HUES6 (cell line): Measurements from ENCODE around the gene ZNF81.
A peak's percentile ranks its signal among the peaks of the same experiment; 100 is the strongest.
"Not testable (repeated sequence)": the region's sequence is repeated elsewhere in the genome, so short reads cannot be mapped to it uniquely, and the experiment has no call there.

ENCODE experiments used
- H3K27ac ChIP-seq: 2 replicates; pipeline ENCODE4 v1.7.0; 2013; ENCODE audit warnings: low read depth, mild to moderate bottlenecking, low read length, inconsistent platforms
- H3K27me3 ChIP-seq: 2 replicates; pipeline ENCODE4 v1.6.1; 2013; ENCODE audit warnings: low read length; ENCODE audit not compliant: control insufficient read depth, insufficient read depth
- H3K36me3 ChIP-seq: 2 replicates; pipeline ENCODE4 v1.6.1; 2013; ENCODE audit warnings: low read length; ENCODE audit not compliant: control insufficient read depth, insufficient read depth
- H3K4me1 ChIP-seq: 2 replicates; pipeline ENCODE4 v1.6.1; 2013; ENCODE audit warnings: low read length; ENCODE audit not compliant: control insufficient read depth, insufficient read depth
- H3K4me3 ChIP-seq: 2 replicates; pipeline ENCODE4 v1.5.1; 2013; ENCODE audit warnings: low read depth, low read length
- H3K9ac ChIP-seq: one replicate; pipeline ENCODE4 v1.6.1; 2013; ENCODE audit warnings: mild to moderate bottlenecking, low read length
- H3K9me3 ChIP-seq: 2 replicates; pipeline ENCODE4 v1.6.1; 2013; ENCODE audit warnings: low read depth, low read length; ENCODE audit not compliant: control insufficient read depth, insufficient read depth

The ZNF81 gene

DNA sequence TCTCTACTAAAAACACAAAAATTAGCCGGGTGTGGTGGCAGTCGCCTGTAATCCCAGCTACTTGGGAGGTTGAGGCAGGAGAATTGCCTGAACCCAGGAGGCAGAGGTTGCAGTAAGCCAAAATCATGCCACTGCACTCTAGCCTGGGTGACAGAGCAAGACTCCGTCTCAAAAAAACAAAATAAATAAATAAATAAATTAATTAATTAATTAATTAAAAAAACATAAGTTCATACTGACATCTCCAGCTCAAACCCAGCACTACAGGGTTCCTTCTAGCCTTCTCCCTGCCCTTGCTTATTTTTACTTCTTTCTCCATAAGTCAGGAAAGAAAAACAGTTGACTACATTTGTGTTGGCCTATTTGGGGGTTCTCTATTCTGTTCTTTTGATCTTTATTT lies 95.3 kb downstream of the ZNF81 start:
- H3K36me3 ChIP-seq, H3K9ac ChIP-seq, H3K27me3 ChIP-seq, H3K9me3 ChIP-seq, H3K27ac ChIP-seq, H3K4me1 ChIP-seq, H3K4me3 ChIP-seq: not testable (repeated sequence)

- no peaks in the 10 kb centered on the region for H3K36me3 ChIP-seq
- H3K9me3 ChIP-seq, result peaks cover 12% of the 10 kb centered on the region
- no peak overlapping the region for H3K27ac ChIP-seq
- no peak overlapping the region for H3K9ac ChIP-seq
- H3K4me3 ChIP-seq, result no peak overlapping the region
- H3K27me3 ChIP-seq, result no peaks in the 10 kb centered on the region
- 0 out of 2 replicates have a peak, but pooled peaks cover 7% of the 10 kb centered on the region for H3K4me1 ChIP-seq
Measured at GRCh38 chrX:47933946-47934345, 97.2 kb downstream of the ZNF81 start.

- no peaks in the 10 kb centered on the region for H3K36me3 ChIP-seq
- H3K9ac ChIP-seq, result no peak overlapping the region
- H3K4me1 ChIP-seq, result 0 out of 2 replicates have a peak, but pooled peaks cover 7% of the 10 kb centered on the region
- H3K27ac ChIP-seq, result no peak overlapping the region
- H3K27me3 ChIP-seq, result no peaks in the 10 kb centered on the region
- H3K4me3 ChIP-seq, result peak overlapping the region; percentile 17; the same call in 1 of the 2 replicates
- peaks cover 6% of the 10 kb centered on the region for H3K9me3 ChIP-seq
Measured at GRCh38 chrX:47936224-47936939, 99.7 kb downstream of the ZNF81 start.

DNA sequence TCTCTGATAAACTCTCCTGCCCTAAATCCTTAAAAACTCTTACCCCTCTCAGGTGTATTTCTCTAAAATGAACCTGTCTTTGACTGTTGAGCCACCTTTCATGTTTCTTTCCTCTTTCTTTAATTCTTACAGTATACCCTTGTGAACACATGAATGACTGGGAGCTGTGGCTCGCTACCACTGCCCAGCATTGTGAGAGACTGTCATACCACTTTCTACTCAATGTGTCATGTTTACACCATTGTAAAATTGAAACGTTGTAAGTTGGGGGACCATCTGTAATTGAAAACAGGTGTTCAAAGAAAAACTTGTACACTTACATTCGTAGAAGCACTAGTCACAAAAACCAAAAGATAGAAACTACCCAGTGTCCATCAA lies 100.2 kb downstream of the ZNF81 start:
- Histone ChIP-seq H3K9ac (no peak overlapping the region), H3K4me1 (0 out of 2 replicates have a peak, but pooled peaks cover 7% of the 10 kb centered on the region), H3K36me3 (no peaks in the 10 kb centered on the region), H3K9me3 (peaks cover 6% of the 10 kb centered on the region), H3K27me3 (no peaks in the 10 kb centered on the region), H3K27ac (no peak overlapping the region), H3K4me3 (0 out of 2 replicates have a peak overlapping the region, but pooled peaks have one; percentile 17)

DNA sequence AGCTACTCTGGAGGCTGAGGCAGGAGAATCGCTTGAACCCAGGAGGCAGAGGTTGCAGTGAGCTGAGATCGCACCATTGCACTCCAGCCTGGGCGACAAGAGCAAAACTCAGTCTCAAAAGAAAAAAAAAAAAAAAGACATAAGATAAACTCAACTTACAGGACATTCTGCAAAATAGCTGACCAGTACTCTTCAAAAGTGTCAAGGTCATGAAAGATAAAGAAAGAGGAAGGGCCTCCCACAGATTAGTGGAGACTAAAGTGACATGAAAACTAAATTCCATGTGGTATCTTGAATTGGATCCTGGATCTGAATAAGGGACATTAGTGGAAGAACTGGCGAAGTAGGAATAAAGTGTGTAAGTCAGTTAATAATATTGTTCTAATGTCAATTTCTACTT lies 103.7 kb downstream of the ZNF81 start:
- no peak overlapping the region for H3K27ac ChIP-seq

DNA sequence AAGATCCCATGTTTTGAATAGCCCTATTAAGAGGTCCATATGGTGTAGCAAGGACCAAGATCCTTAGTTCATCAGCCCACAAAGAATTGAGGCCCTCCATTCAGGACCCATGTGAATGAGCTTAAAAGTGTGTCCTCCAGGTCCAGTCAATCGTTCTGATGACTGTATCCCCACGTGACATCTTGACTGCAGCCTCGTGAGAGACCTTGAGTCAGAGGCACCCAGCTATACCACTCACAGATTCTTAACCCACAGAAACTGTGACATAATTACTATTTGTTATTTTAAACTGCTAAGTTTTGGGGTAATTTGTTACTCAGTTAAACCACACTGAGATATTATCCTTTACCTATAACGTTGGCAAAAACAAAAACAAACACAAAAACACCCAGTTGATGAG lies 104.7 kb downstream of the ZNF81 start:
- no peaks in the 10 kb centered on the region for H3K4me1 ChIP-seq
- no peak overlapping the region for H3K27ac ChIP-seq
- peaks cover 29% of the 10 kb centered on the region for H3K9me3 ChIP-seq
- no peaks in the 10 kb centered on the region for H3K36me3 ChIP-seq
- no peak overlapping the region for H3K4me3 ChIP-seq
- no peak overlapping the region for H3K9ac ChIP-seq
- H3K27me3 ChIP-seq, result no peaks in the 10 kb centered on the region

More for the DNA sequence above, 103.7 kb downstream of the ZNF81 start:
- Histone ChIP-seq H3K36me3 (no peaks in the 10 kb centered on the region), H3K9me3 (peaks cover 29% of the 10 kb centered on the region), H3K9ac (no peak overlapping the region), H3K27me3 (no peaks in the 10 kb centered on the region), H3K4me3 (no peak overlapping the region), H3K4me1 (0 out of 2 replicates have a peak, but pooled peaks cover 7% of the 10 kb centered on the region)

- not testable (repeated sequence) for H3K4me1 ChIP-seq, H3K27me3 ChIP-seq, H3K36me3 ChIP-seq, H3K27ac ChIP-seq, H3K9ac ChIP-seq, H3K4me3 ChIP-seq
- H3K9me3 ChIP-seq, result peaks cover 27% of the 10 kb centered on the region
Measured at GRCh38 chrX:47955295-47955694, 118.6 kb downstream of the ZNF81 start.

GRCh38 chrX:47956016-47956415 lies 119.3 kb downstream of the ZNF81 start:
- Histone ChIP-seq H3K27ac (no peak overlapping the region), H3K4me3 (no peak overlapping the region), H3K27me3 (no peaks in the 10 kb centered on the region), H3K9ac (no peak overlapping the region), H3K4me1 (no peaks in the 10 kb centered on the region), H3K9me3 (peaks cover 33% of the 10 kb centered on the region), H3K36me3 (no peaks in the 10 kb centered on the region)

- H3K9ac ChIP-seq, H3K4me1 ChIP-seq, H3K4me3 ChIP-seq, H3K36me3 ChIP-seq, H3K27ac ChIP-seq, H3K27me3 ChIP-seq: not testable (repeated sequence)
- H3K9me3 ChIP-seq, result peaks cover 44% of the 10 kb centered on the region
Measured at GRCh38 chrX:47958206-47958605, 121.5 kb downstream of the ZNF81 start.

DNA sequence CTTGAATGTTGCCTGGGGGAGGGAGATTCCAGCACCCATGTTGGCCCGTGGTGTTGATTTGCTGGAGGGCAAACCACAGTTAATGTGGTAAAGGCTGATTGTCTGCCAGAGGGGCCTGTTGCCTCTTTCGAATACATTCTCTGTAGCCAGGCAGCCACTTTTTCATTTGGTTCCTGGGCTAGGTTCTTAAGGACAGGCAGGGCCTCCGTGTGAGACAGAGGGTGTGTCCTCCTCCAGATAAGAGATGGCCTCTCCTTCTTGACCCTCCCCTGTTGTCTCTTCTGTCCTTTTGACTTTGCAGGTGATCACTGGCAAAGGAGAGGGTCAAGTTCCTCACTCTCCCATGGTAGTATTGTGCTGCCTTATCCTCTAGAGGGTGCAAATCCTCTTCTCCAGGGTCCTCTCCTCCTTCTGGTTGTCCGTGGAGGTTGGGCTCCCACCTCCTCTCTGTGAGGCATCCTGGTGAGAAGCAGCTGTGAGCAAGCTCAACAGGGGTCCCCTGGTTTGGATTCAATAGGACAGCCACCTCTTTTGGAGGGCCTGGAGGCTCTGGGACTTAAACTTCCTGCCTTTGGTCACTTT lies 122.2 kb downstream of the ZNF81 start:
- Histone ChIP-seq H3K4me3 (no peak overlapping the region), H3K4me1 (no peaks in the 10 kb centered on the region), H3K9ac (no peak overlapping the region), H3K27ac (no peak overlapping the region), H3K36me3 (no peaks in the 10 kb centered on the region), H3K9me3 (peaks cover 48% of the 10 kb centered on the region), H3K27me3 (no peaks in the 10 kb centered on the region)

DNA sequence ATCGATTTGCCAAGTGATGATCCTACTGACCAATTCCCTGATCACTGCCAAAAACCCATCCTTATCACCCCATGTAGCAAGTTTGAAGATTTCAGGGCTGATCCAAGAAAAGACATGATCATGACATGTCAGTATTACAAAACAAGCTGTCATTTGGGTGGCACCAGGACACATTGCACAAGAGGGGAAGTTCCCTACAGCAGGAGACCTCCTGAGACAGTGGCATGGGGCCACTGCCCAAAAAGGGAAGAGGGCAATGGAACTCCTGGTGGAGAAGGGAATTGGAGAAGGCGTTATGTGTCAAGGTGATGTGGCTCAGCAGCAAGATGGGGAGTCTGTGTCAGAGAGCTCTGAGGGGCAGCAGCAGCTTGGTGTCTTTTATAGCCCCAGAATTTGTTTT lies 123.7 kb downstream of the ZNF81 start:
- no peak overlapping the region for H3K9ac ChIP-seq
- H3K27me3 ChIP-seq, result no peaks in the 10 kb centered on the region
- H3K27ac ChIP-seq, result no peak overlapping the region
- no peak overlapping the region for H3K4me3 ChIP-seq
- no peaks in the 10 kb centered on the region for H3K4me1 ChIP-seq
- H3K36me3 ChIP-seq, result no peaks in the 10 kb centered on the region
- H3K9me3 ChIP-seq, result peaks cover 60% of the 10 kb centered on the region
